Stimulated activated CD4-positive, alpha-beta T cell treated with anti-CD3 and anti-CD28 coated beads, Interleukin-2, amount 100 ng/mL, for 24 hours (primary cell): ENCODE results near the gene CUZD1.

ENCODE experiments used
- DNase-seq, 2 donors: peaks; one replicate each; pipeline ENCODE4 v3.0.0-alpha.2; 2020

CUZD1 gene

DNA sequence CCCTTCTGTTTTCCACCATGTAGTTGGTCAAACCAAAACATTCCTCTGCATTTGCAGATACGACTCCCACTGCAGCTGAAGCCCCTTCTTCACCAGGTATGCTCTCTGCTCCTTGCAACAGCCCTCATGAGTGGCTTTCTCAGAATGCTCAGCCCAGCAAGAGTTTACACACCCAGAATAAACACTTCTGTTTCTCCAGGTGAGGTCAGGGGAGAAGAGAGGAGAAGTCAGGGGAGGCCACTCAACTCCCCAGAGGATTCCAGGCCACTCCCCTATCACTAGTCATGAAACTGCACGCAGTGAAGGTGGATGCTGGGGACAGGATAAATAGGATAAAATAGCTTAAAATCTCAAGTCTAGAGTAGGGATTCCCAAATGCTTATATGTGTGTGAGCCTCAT is 31.2 kb downstream of the CUZD1 start:
- DNase-seq, result no peak

DNA sequence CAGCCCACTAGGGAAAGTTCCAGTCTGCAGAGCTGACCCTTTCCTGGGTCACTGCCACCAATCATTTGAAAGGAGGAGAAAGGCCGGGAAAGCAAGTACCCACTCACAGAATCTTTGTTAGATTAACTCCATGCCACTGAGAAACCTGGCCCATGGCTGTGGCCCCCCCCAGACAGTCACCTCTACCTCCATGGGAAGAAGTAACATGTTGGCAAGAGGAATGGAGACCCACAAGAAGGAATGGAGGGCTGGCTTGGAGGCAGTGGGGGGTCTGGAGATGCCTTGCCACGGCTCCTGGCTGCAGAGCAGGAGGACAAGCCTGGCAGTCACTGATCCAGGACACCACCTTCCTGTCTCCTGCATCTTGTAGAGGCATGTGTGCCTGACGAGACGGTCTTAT is 32.9 kb downstream of the CUZD1 start:
- no peak for DNase-seq

DNA sequence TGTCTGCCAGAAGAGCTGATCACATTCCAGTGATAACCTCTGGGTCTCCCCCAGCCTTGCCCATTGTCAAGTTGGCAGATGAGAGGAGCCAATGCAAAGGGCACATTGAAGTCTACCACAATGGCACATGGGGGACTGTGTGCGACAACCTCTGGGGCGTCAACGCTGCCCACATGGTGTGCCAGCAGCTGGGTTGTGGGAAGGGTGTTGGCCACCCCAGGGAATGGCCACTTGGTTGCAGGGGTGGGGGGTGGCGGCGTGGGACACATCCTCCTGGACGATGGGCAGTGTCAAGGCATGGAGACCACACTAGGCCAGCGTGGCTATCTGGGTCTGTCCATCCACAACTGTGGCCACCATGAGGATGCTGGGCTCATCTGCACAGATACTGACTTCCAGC is 43.4 kb downstream of the CUZD1 start:
- DNase-seq, result no peak

DNA sequence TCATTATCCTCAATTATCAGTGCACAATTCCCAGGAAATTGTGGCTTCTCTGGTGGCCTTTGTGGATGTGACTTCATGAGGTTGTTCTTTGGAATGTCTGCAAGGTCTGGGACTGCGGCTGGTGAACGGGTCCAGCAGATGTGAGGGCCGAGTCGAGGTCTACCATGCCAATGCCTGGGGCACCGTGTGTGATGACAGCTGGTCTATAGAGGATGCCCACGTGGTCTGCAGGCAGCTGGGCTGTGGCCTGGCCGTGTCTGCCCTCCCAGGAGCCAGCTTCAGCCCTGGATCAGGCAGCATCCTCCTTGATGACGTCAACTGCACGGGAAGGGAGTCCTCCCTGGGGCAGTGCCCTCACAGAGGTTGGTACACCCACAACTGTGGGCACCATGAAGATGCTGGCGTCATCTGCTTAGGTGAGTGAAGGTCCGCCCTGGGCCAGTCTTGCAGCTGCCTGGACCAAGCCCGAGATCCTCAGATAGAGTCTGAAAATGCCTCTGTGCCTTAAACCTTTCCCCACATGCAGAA is 46.9 kb downstream of the CUZD1 start:
- DNase-seq, result no peak

DNA sequence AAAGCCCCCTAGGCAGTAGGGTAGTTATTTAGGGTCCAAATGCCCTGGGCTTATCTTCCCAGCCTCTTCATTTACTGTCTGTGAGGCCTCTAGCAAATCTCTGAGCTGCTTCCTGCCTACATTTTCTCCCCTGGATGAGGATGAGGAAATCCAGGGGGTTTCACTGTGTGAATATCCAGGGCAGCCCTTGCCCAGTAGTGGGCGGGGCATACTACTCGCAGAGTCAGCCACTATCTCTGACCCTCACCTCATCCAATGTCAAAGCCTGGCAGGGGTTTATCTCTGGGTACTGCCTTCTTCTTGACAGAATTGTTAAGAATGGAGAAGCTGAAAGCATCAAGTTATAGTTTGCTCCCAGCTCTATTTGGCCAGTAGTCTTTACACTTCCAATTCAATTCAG is 48.9 kb downstream of the CUZD1 start:
- no peak for DNase-seq

DNA sequence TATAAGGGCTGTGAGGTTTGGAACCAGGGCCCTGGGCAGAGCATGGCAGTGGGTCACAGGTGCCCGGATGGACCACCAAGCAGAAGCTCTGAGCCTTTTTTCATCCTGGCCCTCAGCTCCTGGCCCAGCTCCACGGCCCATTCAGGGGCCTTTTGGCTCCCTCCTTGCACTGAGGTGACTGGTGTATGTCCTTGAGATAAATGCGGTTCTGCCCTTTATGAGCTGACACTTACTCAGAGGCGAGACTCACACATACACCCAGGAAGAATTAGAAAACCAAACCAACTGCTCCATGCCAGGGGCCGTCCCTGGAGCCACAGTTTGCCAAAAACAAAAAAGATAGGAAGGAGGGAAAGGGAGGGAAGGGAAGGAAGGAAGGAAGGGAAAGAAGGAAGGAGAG is 49.7 kb downstream of the CUZD1 start:
- no peak for DNase-seq

DNA sequence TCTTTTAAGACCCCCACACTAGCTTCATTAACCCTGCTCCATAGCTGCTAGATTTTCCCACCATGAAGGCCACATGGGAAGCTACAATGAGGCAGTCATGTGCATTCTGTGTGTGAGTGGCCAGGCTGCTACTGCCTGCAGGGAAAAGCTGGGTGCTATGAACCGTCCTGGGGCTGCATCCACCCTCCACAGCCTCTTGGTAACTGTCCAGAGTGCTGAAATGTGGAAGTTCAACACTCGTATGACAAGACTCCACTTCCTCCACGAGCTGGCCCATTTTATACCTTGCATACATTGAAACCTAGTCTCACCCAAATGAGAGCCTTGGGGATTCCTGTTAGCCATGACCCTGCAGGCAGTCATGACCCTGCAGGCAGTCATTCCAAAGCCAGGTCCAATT is 59.4 kb downstream of the CUZD1 start:
- no peak for DNase-seq

DNA sequence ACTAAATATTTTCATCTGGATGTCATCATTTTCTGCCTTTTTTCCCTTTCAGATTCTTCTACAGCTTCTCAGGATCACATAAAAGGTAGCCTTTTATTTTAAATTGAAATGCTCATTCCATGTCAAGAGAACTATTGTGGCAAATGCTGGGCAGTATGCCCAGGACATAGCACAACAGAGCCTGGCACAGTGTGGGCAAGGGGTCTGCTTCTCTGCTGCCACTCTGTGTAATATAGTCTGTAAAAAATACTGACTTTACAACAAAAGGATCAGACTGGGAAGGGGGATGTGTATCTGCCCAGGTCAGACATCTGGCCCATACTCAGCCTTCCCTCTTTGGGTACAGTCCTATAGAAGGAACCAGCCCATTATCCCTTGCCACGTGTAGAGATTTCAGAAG is 62.7 kb downstream of the CUZD1 start:
- DNase-seq, result no peak
